ENCODE data around the gene METTL3.
A peak's percentile ranks its signal among the peaks of the same experiment; 100 is the strongest.
"Not testable (repeated sequence)": the region's sequence is repeated elsewhere in the genome, so short reads cannot be mapped to it uniquely, and the experiment has no call there.

The METTL3 gene

DNA sequence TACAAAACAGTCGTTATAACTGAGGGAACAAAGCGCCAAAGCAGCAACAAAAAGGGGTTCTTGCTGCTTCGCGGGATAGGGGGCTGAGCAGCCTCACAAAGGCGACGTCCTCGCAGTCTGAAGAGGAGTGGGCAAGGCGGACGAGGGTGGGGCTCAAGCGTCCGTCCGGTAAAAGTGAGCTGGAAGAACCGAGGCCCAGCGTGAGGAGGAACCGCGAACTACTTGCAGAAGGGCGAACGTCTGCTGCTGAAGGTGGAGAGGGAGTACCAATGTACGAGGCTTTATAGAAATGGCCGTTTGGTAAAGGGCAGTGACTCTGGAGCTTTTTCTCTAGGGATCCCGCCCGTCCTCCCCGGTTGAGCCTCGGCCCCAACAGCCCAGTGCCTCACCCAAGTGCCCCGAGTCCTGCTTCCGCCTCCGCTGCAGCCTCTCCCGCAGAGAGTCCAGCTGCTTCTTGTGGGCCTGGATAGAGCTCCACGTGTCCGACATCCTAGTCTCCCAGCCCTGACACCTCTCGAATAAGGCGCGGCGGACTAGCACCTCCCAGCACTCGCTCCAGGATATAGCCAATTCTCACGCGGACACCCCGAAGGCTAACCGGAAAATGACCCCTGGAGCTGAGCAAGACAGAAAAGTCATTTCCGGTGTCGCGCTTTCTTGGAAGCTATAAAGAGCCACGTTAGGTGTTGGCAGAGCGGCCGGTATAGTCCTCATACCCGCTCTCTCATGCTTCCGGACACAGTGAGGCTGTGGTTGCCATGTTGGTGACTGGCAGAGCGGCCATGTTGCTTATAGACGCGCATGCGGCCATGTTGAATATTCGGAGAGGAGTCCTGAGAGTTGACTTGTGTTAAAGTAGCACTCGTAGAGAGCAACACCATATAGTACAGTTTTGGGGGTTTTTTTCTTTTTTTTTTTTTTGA, at the start of gene METTL3:
METTL3 (minus strand) TSS at position 606 of the 923 bp plus-strand sequence; CDS start at position 489, 117 bp downstream.
- DNase-seq: peak; percentile 89

GRCh38 chr14:21558703-21559170, 47.6 kb upstream of the METTL3 start:
- no peak for DNase-seq

DNA sequence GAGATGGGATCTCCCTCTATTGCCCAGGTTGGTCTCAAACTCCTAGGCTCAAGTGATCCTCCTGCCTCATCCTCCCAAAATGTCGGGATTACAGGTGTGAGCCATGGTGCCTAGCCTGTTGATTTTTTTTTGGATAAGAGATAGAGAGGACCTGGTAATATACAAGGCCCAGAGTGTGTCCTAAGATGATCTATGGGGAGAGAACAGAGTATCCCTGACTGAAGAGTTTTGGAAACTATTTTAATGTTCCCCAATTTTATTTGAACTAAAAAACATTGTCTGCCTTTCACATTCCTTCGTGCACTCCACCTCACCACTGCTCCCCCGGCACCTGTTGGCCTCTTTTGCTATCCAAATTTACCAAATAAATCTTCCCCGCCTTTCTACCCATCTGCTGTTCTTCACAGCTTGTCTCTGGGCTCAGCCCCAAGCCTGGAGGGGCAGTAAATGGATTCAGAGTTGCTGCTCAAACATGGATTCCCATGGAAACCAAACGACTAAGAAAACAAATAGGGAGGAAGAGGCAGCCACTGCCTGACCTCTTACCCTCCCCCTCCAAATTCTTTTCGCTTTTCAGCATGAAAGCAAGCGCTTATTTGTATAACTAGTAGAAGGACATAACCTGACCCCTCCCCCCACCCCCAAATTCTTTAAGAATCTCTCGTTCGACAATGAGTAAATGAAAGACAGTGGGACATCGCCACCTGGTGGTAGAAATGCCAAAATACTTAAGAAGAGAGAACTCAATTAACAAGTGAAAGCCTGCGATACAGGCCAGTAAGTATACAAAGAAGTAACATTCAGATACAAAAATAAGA, 46.2 kb upstream of the METTL3 start:
- DNase-seq: peak; percentile 73

GRCh38 chr14:21556378-21557083, 45.4 kb upstream of the METTL3 start:
- DNase-seq: no peak

- no peak for DNase-seq
Measured at GRCh38 chr14:21553266-21553665, 42.1 kb upstream of the METTL3 start.

DNA sequence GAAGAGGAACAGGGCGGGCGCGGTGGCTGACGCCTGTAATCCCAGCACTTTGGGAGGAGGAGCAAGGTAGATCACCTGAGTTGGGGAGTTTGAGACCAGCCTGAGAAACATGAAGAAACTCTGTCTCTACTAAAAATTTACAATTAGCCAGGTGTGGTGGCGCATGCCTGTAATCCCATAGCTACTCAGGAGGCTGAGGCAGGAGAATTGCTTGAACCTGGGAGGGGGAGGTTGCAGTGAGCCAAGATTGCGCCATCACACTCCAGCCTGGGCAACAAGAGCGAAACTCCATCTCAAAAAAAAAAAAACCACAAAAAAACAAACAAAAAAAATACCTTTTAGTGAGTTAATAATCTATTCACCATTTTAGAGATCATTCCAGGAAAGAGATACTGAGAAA, 33.4 kb upstream of the METTL3 start:
- DNase-seq: not testable (repeated sequence)

DNA sequence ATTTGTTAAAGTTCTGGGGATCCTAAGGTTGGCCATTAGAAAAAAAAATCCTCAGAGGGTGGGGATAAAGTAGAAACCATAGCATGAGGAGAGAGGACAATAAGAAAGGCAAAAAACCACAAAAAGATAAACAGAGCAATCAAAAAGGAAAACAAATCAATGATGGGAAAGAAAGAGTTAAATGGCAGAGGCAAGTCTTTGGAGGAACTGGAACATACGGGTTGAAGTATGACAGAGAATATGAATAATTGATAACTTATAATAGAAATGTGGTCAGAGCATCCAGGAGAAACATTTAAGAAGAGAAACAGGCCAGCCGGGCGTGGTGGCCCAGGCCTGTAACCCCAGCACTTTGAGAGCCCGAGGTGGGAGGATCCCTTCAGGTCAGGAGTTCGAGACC, 32.8 kb upstream of the METTL3 start:
- DNase-seq: no peak

- DNase-seq: no peak
Measured at GRCh38 chr14:21543521-21543960, 32.4 kb upstream of the METTL3 start.

DNA sequence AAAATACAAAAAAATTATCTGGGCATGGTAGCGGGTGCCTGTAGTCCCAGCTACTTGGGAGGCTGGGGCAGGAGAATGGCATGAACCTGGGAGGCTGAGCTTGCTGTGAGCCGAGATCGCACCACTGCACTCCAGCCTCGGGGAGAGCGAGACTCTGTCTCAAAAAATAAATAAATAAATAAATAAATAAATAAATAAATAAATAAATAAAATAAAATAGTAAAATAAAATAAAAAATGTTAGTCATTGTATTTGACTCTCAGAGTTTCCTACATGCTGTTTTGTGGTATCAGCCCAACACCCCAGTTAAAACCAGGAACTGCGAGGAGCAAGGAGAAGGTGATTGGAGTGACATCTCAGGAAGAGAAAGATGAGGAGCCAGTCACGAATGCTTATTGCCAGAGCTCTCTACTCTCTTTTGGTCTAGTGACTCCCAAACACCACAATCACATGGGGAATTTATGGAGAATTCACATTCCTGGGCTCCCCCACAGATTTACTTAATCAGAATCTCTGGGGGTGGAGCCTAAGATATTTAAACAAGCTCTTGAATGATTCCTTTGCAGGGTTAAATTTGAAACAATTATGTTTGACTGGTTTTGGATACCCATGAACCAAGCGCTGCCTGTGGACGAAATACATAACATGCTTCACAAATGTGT, 30.4 kb upstream of the METTL3 start:
- no peak for DNase-seq

- DNase-seq: no peak
Measured at GRCh38 chr14:21539189-21539940, 28.2 kb upstream of the METTL3 start.

DNA sequence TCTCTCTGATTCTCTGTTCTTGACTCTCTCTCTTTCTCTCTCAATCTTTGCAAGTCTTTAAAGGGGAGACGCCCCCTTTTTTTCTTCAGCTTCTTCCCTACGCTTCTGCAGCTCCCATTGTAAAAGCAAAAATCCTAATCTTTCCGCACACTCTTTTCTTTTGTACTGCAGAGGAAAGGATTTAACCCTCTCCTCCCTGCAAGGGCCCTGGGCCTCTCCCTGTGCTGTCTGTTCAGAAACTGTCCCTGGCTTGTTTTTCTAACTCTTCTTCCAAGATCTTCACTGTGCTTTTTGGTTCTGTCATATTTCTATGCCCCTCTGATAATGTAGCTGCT, 25.9 kb upstream of the METTL3 start:
- no peak for DNase-seq

GRCh38 chr14:21536418-21537089, 25.4 kb upstream of the METTL3 start:
- DNase-seq: no peak

GRCh38 chr14:21535545-21536417, 24.6 kb upstream of the METTL3 start:
- DNase-seq: no peak

DNA sequence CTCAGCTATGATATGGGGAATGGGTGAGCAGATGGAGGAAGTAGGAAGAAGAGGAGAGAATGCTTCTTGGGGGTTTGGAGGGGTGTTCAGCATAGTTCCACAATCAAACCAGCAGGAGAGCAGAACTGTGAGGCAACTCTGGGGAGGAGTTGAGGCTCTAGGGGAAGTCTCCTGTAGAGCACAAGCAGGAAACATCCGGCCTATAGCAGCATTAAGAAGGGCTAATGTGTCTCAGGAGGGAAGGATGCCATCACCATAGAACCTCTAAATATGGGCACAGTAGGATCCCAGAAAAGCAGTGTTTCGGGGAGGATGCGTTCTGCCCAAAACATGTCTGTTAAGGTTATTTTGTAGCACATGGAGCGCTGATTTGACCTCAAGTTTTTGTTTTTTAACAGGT, 23.4 kb upstream of the METTL3 start:
- no peak for DNase-seq

GRCh38 chr14:21533294-21533693, 22.2 kb upstream of the METTL3 start:
- DNase-seq: no peak

- no peak for DNase-seq
Measured at GRCh38 chr14:21529515-21529914, 18.4 kb upstream of the METTL3 start.

GRCh38 chr14:21528381-21529348, 17.5 kb upstream of the METTL3 start:
- DNase-seq: no peak

GRCh38 chr14:21527318-21527679, 16.2 kb upstream of the METTL3 start:
- DNase-seq: no peak
